ENCODE results near the gene TOMM40L. TPM values are rescaled to one million over a fixed set of nuclear protein-coding genes. Genes with fewer than 3 reads are reported as not detected.

TOMM40L gene
- total and polyA plus RNA-seq, 2 donors (not counting 1 experiment from before 2014, with no cell fraction given), result 11.1 to 11.7 TPM

DNA sequence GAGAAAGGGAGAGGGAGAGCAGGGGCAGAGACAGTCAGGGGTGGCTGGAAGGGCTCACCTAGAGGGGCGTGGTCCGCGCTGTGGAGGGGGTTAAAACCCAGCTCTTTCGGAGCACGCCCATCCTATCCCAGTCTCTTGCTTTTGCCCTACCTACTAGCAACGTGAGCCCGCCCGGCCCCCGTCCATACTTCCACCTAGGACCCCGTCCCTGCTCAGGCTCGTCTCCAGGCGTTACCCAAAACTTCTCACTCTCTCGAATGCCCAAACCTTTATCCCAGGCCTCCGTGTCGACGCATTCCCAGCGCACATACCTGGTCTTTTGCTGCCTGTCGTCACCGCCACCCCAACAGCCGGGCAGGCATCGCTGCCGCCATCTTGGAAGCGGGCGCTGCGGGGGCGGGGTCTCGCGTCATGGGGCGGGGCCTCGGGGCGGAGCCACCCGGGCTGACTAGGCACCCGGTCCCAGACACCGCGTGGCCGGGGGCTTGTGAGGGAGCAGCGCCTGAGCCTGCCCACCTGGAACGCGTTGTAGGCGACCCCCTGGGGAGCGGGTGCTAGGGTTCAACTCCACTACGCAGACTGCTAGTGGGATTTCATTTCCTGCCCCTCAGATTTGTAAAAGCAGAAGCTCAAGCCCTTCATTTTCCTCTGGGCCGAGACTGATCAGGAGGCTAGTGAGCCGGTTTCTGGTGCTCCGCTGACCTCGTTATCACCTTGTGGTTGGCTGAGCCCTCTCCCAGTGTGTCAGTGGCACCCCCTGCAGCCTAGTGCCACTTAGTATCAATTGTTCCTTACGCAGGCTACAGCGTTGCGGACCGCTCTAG is 48.5 kb upstream of the TOMM40L start, which contains the start of gene B4GALT3:
B4GALT3 (minus strand) TSS at position 396 of the 824 bp plus-strand sequence. CDS start 1,447 bp downstream, outside the sequence.
- Histone ChIP-seq H3K36me3 (ENCODE audit: control insufficient read depth, insufficient read depth, low read length) (peaks cover 4% of the 10 kb centered on the region), H2AFZ (ENCODE audit: low read length) (peak within 1 kb of the TSS; percentile 97), H3K27me3 (ENCODE audit: control insufficient read depth, insufficient read depth, low read length) (no peaks in the 10 kb centered on the region), H4K20me1 (ENCODE audit: control insufficient read depth, extremely low read depth, insufficient read depth, low read length) (no peaks in the 10 kb centered on the region), H3K27ac (ENCODE audit: insufficient read depth, low read length) (peak within 1 kb of the TSS; percentile 86), H3K9me3 (ENCODE audit: control insufficient read depth, insufficient read depth, low read depth, low read length) (no peaks in the 10 kb centered on the region), H3K4me2 (ENCODE audit: extremely low read depth, insufficient read depth, low read length) (peak within 1 kb of the TSS; percentile 96), H3K4me1 (ENCODE audit: control insufficient read depth, extremely low read depth, insufficient read depth, low read length) (peaks cover 11% of the 10 kb centered on the region), H3K4me3 (replicated peaks in 1 of 4; ENCODE audit: control extremely low read depth in 1 of 4, insufficient read depth in 1 of 4, low read depth in 3 of 4, low read length in 4 of 4) (peak within 1 kb of the TSS; percentile 86 to 91 (median 90)), H3K79me2 (ENCODE audit: control insufficient read depth, insufficient read depth, low read length) (peaks cover 6% of the 10 kb centered on the region), H3K9ac (ENCODE audit: insufficient read depth, low read length) (peak within 1 kb of the TSS; percentile 85)
- TF ChIP-seq, protein P1, sequence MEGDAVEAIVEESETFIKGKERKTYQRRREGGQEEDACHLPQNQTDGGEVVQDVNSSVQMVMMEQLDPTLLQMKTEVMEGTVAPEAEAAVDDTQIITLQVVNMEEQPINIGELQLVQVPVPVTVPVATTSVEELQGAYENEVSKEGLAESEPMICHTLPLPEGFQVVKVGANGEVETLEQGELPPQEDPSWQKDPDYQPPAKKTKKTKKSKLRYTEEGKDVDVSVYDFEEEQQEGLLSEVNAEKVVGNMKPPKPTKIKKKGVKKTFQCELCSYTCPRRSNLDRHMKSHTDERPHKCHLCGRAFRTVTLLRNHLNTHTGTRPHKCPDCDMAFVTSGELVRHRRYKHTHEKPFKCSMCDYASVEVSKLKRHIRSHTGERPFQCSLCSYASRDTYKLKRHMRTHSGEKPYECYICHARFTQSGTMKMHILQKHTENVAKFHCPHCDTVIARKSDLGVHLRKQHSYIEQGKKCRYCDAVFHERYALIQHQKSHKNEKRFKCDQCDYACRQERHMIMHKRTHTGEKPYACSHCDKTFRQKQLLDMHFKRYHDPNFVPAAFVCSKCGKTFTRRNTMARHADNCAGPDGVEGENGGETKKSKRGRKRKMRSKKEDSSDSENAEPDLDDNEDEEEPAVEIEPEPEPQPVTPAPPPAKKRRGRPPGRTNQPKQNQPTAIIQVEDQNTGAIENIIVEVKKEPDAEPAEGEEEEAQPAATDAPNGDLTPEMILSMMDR (conservative IDR thresholded peaks at IDR 0.05 in 1 of 2, IDR thresholded peaks at IDR 0.05 in 1 of 2; ENCODE audit: low read depth in 1 of 2, low read length in 2 of 2), result no peak
- peak; percentile 70 for DNase-seq (ENCODE audit: low read depth in 2 of 2)

DNA sequence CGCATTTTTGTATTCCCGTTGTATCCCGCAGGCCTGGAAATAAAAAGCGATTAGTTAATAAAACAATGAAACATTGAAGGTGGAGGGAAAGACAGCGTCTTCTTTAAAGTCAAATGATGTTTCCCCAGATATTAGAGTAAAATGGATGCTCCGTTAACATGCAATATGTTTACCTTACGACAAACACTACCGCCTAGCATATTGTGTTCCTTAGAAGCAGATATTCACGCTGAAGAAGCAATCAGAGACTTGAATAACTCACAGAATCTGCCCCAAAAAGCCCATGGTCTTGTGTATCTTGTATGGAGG is 48.0 kb upstream of the TOMM40L start:
- Histone ChIP-seq H3K79me2 (ENCODE audit: control insufficient read depth, insufficient read depth, low read length) (peaks cover 6% of the 10 kb centered on the region), H3K4me3 (replicated peaks in 1 of 4; ENCODE audit: control extremely low read depth in 1 of 4, insufficient read depth in 1 of 4, low read depth in 3 of 4, low read length in 4 of 4) (peak overlapping the region in 2 of 4 experiments; percentile 48 to 91), H4K20me1 (ENCODE audit: control insufficient read depth, extremely low read depth, insufficient read depth, low read length) (no peaks in the 10 kb centered on the region), H2AFZ (ENCODE audit: low read length) (no peak overlapping the region), H3K9ac (ENCODE audit: insufficient read depth, low read length) (no peak overlapping the region), H3K27ac (ENCODE audit: insufficient read depth, low read length) (peak overlapping the region; percentile 86), H3K9me3 (ENCODE audit: control insufficient read depth, insufficient read depth, low read depth, low read length) (no peaks in the 10 kb centered on the region), H3K4me1 (ENCODE audit: control insufficient read depth, extremely low read depth, insufficient read depth, low read length) (peaks cover 8% of the 10 kb centered on the region), H3K36me3 (ENCODE audit: control insufficient read depth, insufficient read depth, low read length) (peaks cover 4% of the 10 kb centered on the region), H3K4me2 (ENCODE audit: extremely low read depth, insufficient read depth, low read length) (peak overlapping the region; percentile 64), H3K27me3 (ENCODE audit: control insufficient read depth, insufficient read depth, low read length) (no peaks in the 10 kb centered on the region)
- DNase-seq (ENCODE audit: low read depth in 2 of 2), result no peak
- no peak for TF ChIP-seq EZH2 (IDR thresholded peaks at IDR 0.05; ENCODE audit: low read length, missing control alignments)
- TF ChIP-seq, protein P1 (conservative IDR thresholded peaks at IDR 0.05 in 1 of 2, IDR thresholded peaks at IDR 0.05 in 1 of 2; ENCODE audit: low read depth in 1 of 2, low read length in 2 of 2), result no peak

DNA sequence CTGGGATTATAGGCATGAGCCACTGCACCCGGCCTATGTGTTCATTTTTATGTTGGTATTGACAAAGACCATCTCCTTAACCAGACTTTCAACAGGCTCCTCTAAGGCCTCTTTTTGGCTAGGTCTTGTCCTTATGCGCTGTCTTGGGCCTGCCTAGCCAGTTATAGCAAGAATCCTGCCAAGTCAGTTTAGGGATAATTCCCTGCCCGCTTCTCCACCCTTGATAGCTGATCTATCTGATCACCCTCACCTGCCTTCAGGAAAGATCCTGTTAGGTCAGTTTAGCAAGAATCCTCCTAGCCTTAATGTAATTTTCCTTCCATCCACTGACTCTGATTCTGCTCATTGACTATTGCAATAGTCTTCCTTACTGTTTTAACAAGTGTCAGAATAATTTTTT is 46.2 kb upstream of the TOMM40L start:
- DNase-seq (ENCODE audit: low read depth in 2 of 2), result no peak
- Histone ChIP-seq H3K4me1 (ENCODE audit: control insufficient read depth, extremely low read depth, insufficient read depth, low read length) (no peaks in the 10 kb centered on the region), H3K9ac (ENCODE audit: insufficient read depth, low read length) (no peak overlapping the region), H3K4me2 (ENCODE audit: extremely low read depth, insufficient read depth, low read length) (no peak overlapping the region), H3K36me3 (ENCODE audit: control insufficient read depth, insufficient read depth, low read length) (peaks cover 1% of the 10 kb centered on the region), H3K79me2 (ENCODE audit: control insufficient read depth, insufficient read depth, low read length) (peaks cover 6% of the 10 kb centered on the region), H3K9me3 (ENCODE audit: control insufficient read depth, insufficient read depth, low read depth, low read length) (no peaks in the 10 kb centered on the region), H3K4me3 (replicated peaks in 1 of 4; ENCODE audit: control extremely low read depth in 1 of 4, insufficient read depth in 1 of 4, low read depth in 3 of 4, low read length in 4 of 4) (no peak overlapping the region), H4K20me1 (ENCODE audit: control insufficient read depth, extremely low read depth, insufficient read depth, low read length) (no peaks in the 10 kb centered on the region), H2AFZ (ENCODE audit: low read length) (no peak overlapping the region), H3K27me3 (ENCODE audit: control insufficient read depth, insufficient read depth, low read length) (no peaks in the 10 kb centered on the region), H3K27ac (ENCODE audit: insufficient read depth, low read length) (no peak overlapping the region)
- no peak for TF ChIP-seq EZH2 (IDR thresholded peaks at IDR 0.05; ENCODE audit: low read length, missing control alignments)
- TF ChIP-seq, protein P1 (conservative IDR thresholded peaks at IDR 0.05 in 1 of 2, IDR thresholded peaks at IDR 0.05 in 1 of 2; ENCODE audit: low read depth in 1 of 2, low read length in 2 of 2), result no peak
